Large intestine (tissue), 3 donors: ENCODE results near the gene UBL7. TPM values are rescaled to one million over a fixed set of nuclear protein-coding genes. Genes with fewer than 3 reads are reported as not detected.

Experiments
- DNase-seq, 2 donors: peaks; one replicate each; pipeline versions ENCODE4 v3.0.0 to v3.0.0-alpha.2; 2013
- H3K27ac ChIP-seq: one replicate; pipeline ENCODE4 v1.5.1; 2013; ENCODE audit warnings: low read length
- H3K27me3 ChIP-seq: 2 replicates; pipeline ENCODE4 v1.6.1; 2013; ENCODE audit warnings: low read length; ENCODE audit not compliant: control insufficient read depth, insufficient read depth
- H3K36me3 ChIP-seq: 2 replicates; pipeline ENCODE4 v1.6.1; 2013; ENCODE audit warnings: low read length; ENCODE audit not compliant: control insufficient read depth, insufficient read depth
- H3K4me1 ChIP-seq: one replicate; pipeline ENCODE4 v1.6.1; 2013; ENCODE audit warnings: low read length; ENCODE audit not compliant: control insufficient read depth, insufficient read depth
- H3K4me3 ChIP-seq: one replicate; pipeline ENCODE4 v1.5.1; 2013; ENCODE audit warnings: low read length
- H3K9me3 ChIP-seq: one replicate; pipeline ENCODE4 v1.6.1; 2013; ENCODE audit warnings: mild to moderate bottlenecking, low read depth, low read length, moderate library complexity; ENCODE audit not compliant: control insufficient read depth
- WGBS: methylation state at CpG from one replicate; pipeline ENCODE4 v1.1.5; 2013; ENCODE audit warnings: low lambda C conversion rate; ENCODE audit not compliant: insufficient coverage; 5-methylcytosine and 5-hydroxymethylcytosine counted together
- polyA plus RNA-seq: library from polyadenylated mRNA; unstranded; fragments of 120-200 nt; gene quantifications from one replicate; pipeline ENCODE4 v1.2.1, GENCODE V29; 2013

UBL7 gene
- polyA plus RNA-seq, 1 donor, result 41.2 TPM

- Histone ChIP-seq H3K4me1 (peaks cover 11% of the 10 kb centered on the region), H3K27me3 (peaks cover 10% of the 10 kb centered on the region), H3K27ac (no peak overlapping the region), H3K9me3 (no peaks in the 10 kb centered on the region), H3K4me3 (no peak overlapping the region), H3K36me3 (no peaks in the 10 kb centered on the region)
- no peak for DNase-seq
- WGBS, result no CpG with 5 or more reads among the region's 5 CpGs
Measured at GRCh38 chr15:74398183-74398582, 62.8 kb downstream of the UBL7 start.

DNA sequence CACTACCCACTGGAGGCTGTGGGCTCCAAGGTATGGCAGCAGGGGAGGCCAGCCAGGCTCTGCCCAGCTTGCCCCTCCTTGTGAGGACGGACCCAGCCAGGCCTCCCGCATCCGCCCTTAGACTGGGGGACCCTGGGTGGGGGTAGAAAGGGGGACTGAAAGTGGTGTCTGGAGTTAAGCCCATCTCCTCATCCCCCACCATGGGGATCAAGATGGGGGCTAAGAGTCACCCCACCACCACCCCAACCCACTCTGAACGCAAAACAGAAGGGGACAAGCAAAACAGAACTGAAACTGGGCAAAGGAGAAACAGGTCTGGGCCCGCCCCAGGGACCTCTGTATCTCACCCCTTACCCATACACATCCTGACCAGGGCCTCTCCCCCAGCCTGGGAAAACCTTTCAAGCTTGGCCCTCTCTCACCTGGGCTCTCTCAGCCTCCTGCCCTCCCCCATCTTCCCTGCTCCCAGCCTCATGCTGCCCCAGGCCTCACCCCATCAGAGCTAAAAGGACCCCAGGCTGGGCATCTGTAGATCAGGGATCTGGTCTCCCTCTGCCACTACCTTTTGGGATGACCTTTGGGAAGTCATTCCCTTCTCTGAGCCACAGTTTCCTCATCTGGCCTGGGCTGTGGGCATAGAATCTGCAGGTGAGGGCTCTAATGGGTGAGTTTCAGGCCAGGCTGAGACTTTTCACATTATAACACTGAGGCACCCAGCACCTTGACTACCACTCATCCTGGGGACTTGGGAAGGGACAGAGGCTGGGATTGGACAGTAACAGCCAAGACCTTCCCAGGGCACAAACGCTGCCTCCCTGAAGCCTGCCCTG, 63.5 kb downstream of the UBL7 start:
- H3K27ac ChIP-seq, result no peak overlapping the region

GRCh38 chr15:74396445-74397238, 64.3 kb downstream of the UBL7 start:
- H3K4me1 ChIP-seq, result peaks cover 12% of the 10 kb centered on the region
- WGBS, result no CpG with 5 or more reads among the region's 9 CpGs
- H3K27me3 ChIP-seq, result peaks cover 7% of the 10 kb centered on the region
- H3K36me3 ChIP-seq, result no peaks in the 10 kb centered on the region
- no peak overlapping the region for H3K4me3 ChIP-seq
- no peak overlapping the region for H3K27ac ChIP-seq
- DNase-seq, result no peak
- no peaks in the 10 kb centered on the region for H3K9me3 ChIP-seq

More for the DNA sequence above, 63.5 kb downstream of the UBL7 start:
- no peak for DNase-seq
- Histone ChIP-seq H3K36me3 (no peaks in the 10 kb centered on the region), H3K27me3 (peaks cover 10% of the 10 kb centered on the region), H3K4me1 (peaks cover 9% of the 10 kb centered on the region), H3K9me3 (no peaks in the 10 kb centered on the region), H3K4me3 (no peak overlapping the region)
- WGBS, result no CpG with 5 or more reads among the region's 6 CpGs

GRCh38 chr15:74396146-74396438, 64.9 kb downstream of the UBL7 start:
- DNase-seq, result no peak
- no CpG with 5 or more reads among the region's 10 CpGs for WGBS
- H3K9me3 ChIP-seq, result no peaks in the 10 kb centered on the region
- peaks cover 5% of the 10 kb centered on the region for H3K27me3 ChIP-seq
- peaks cover 12% of the 10 kb centered on the region for H3K4me1 ChIP-seq
- H3K36me3 ChIP-seq, result no peaks in the 10 kb centered on the region
- no peak overlapping the region for H3K4me3 ChIP-seq
- no peak overlapping the region for H3K27ac ChIP-seq

Other genes starting within 250 kb of the UBL7 start
- gene CCDC33, start 224.8 kb downstream of the UBL7 start, polyA plus RNA-seq, result 2.2 TPM
- 0.55 TPM for gene CYP11A1, start 93.5 kb downstream of the UBL7 start, polyA plus RNA-seq
- gene SEMA7A, start 27.2 kb downstream of the UBL7 start, polyA plus RNA-seq, result 3.5 TPM
- gene ARID3B, start 80.1 kb upstream of the UBL7 start, polyA plus RNA-seq, result 13.1 TPM
- gene CLK3, start 154.7 kb upstream of the UBL7 start, polyA plus RNA-seq, result 67.3 TPM
- gene EDC3, start 234.9 kb upstream of the UBL7 start, polyA plus RNA-seq, result 31.1 TPM